IMR-90 (cell line): ENCODE measurements around the gene MOAP1. TPM values are rescaled to one million over a fixed set of nuclear protein-coding genes. Genes with fewer than 3 reads are reported as not detected.
A peak's percentile ranks its signal among the peaks of the same experiment; 100 is the strongest.

Experiments
- ATAC-seq: fragments of 200-7000 bp; cut with Tn5 transposase; 2 replicates; pipeline ENCODE4 v1.9.1; 2020; ENCODE audit warnings: low read depth, mild to moderate bottlenecking, moderate library complexity
- BruUV-seq: library from RNA; stranded (reverse); fragments of 400-500 nt; replicated peaks from 2 replicates; lab custom pipeline; 2021; lab: Mats Ljungman, UMichigan
- CTCF ChIA-PET: fragments of 300-600 bp; formaldehyde crosslinking; extraction: SDS; loops from one replicate; lab custom pipeline; 2021; ENCODE audit warnings: antibody characterized with exemption; lab: Yijun Ruan, JAX
- POLR2A ChIA-PET: fragments of 300-600 bp; sonication (Branson Sonifier 250); formaldehyde crosslinking; loops from one replicate; lab custom pipeline; 2022; ENCODE audit warnings: antibody characterized with exemption; ENCODE audit not compliant: unreplicated experiment; lab: Charles Lee
- DNase-seq: peaks from one replicate; pipeline ENCODE4 v3.0.0; 2013
- H2AFZ ChIP-seq: replicated peaks from 2 replicates; pipeline ENCODE3; 2013; ENCODE audit warnings: low read length, mild to moderate bottlenecking; ENCODE audit not compliant: poor library complexity
- H2AK5ac ChIP-seq: 2 replicates; pipeline ENCODE4 v1.6.1; 2013; ENCODE audit warnings: low read depth, low read length, inconsistent platforms
- H2AK9ac ChIP-seq: replicated peaks from 2 replicates; pipeline ENCODE3; 2013; ENCODE audit warnings: mild to moderate bottlenecking, low read depth, low read length, moderate library complexity; ENCODE audit not compliant: poor library complexity
- H2BK120ac ChIP-seq: 2 replicates; pipeline ENCODE4 v1.6.1; 2013; ENCODE audit warnings: low read depth, low read length, inconsistent platforms
- H2BK15ac ChIP-seq: 3 replicates; pipeline ENCODE4 v1.6.1; 2013; ENCODE audit warnings: low read depth, low read length, inconsistent platforms
- H2BK20ac ChIP-seq: 2 replicates; pipeline ENCODE4 v1.6.1; 2013; ENCODE audit warnings: low read depth, mild to moderate bottlenecking, inconsistent platforms, low read length, moderate library complexity
- H2BK5ac ChIP-seq: 2 replicates; pipeline ENCODE4 v1.6.1; 2013; ENCODE audit warnings: mild to moderate bottlenecking, low read depth, low read length, inconsistent platforms; ENCODE audit not compliant: poor library complexity, severe bottlenecking
- H3K14ac ChIP-seq: replicated peaks from 2 replicates; pipeline ENCODE4 v1.6.1; 2013; ENCODE audit warnings: low read depth, low read length, inconsistent platforms
- H3K18ac ChIP-seq: 2 replicates; pipeline ENCODE4 v1.6.1; 2013; ENCODE audit warnings: low read depth, low read length, control low read depth
- H3K23ac ChIP-seq: 2 replicates; pipeline ENCODE4 v1.6.1; 2013; ENCODE audit warnings: low read depth, low read length, inconsistent platforms
- H3K27ac ChIP-seq: 2 replicates; pipeline ENCODE4 v1.5.1; 2013; ENCODE audit warnings: mild to moderate bottlenecking, control low read depth, low read length; ENCODE audit not compliant: insufficient read depth
- H3K27me3 ChIP-seq: 2 replicates; pipeline ENCODE4 v1.6.1; 2013; ENCODE audit warnings: low read length; ENCODE audit not compliant: control insufficient read depth, insufficient read depth
- H3K36me3 ChIP-seq: 2 replicates; pipeline ENCODE4 v1.6.1; 2013; ENCODE audit warnings: low read length, mixed read lengths; ENCODE audit not compliant: control insufficient read depth, insufficient read depth
- H3K4ac ChIP-seq: 2 replicates; pipeline ENCODE4 v1.6.1; 2013; ENCODE audit warnings: low read depth, low read length, inconsistent platforms
- H3K4me1 ChIP-seq: 2 replicates; pipeline ENCODE4 v1.6.1; 2013; ENCODE audit warnings: low read length, mixed read lengths; ENCODE audit not compliant: control insufficient read depth, insufficient read depth
- H3K4me2 ChIP-seq: 2 replicates; pipeline ENCODE4 v1.6.1; 2013; ENCODE audit warnings: low read depth, mild to moderate bottlenecking, control low read depth, low read length, moderate library complexity
- H3K4me3 ChIP-seq: 2 replicates; pipeline ENCODE4 v1.5.1; 2013; ENCODE audit warnings: low read depth, mild to moderate bottlenecking, control low read depth, low read length, moderate library complexity; ENCODE audit not compliant: insufficient read depth
- H3K56ac ChIP-seq: 2 replicates; pipeline ENCODE4 v1.6.1; 2013; ENCODE audit warnings: low read length, inconsistent platforms; ENCODE audit not compliant: insufficient read depth; ENCODE audit errors: extremely low read depth
- H3K79me1 ChIP-seq, 2 experiments: 2 replicates each; pipeline ENCODE4 v1.6.1; 2013; ENCODE audit warnings: low read length in 2 of 2, inconsistent platforms in 1 of 2, low read depth in 1 of 2
- H3K9ac ChIP-seq: 2 replicates; pipeline ENCODE4 v1.6.1; 2013; ENCODE audit warnings: low read depth, low read length, control low read depth
- H3K9me1 ChIP-seq: 2 replicates; pipeline ENCODE4 v1.6.1; 2013; ENCODE audit warnings: low read length, inconsistent platforms; ENCODE audit not compliant: insufficient read depth
- H3K9me3 ChIP-seq: 2 replicates; pipeline ENCODE4 v1.6.1; 2013; ENCODE audit warnings: low read length; ENCODE audit not compliant: control insufficient read depth, insufficient read depth
- H4K20me1 ChIP-seq: 2 replicates; pipeline ENCODE4 v1.6.1; 2013; ENCODE audit warnings: low read length, inconsistent platforms; ENCODE audit not compliant: insufficient read depth
- H4K5ac ChIP-seq: 2 replicates; pipeline ENCODE4 v1.6.1; 2013; ENCODE audit warnings: mild to moderate bottlenecking, low read depth, low read length, control low read depth
- H4K8ac ChIP-seq, 2 experiments: 2 replicates each; pipeline ENCODE4 v1.6.1; 2013; ENCODE audit warnings: low read depth in 2 of 2, low read length in 2 of 2, control low read depth in 1 of 2, inconsistent platforms in 1 of 2
- H4K91ac ChIP-seq: 2 replicates; pipeline ENCODE4 v1.6.1; 2013; ENCODE audit warnings: low read depth, low read length, inconsistent platforms; ENCODE audit not compliant: insufficient read depth
- CEBPB ChIP-seq: IDR thresholded peaks from 2 replicates; pipeline ENCODE4 v1.6.1; 2012; ENCODE audit warnings: low read depth, low read length, improper control_type of control experiment
- CHD1 ChIP-seq: IDR thresholded peaks from 2 replicates; pipeline ENCODE4 v1.6.1; 2012; ENCODE audit warnings: low read depth, low read length, improper control_type of control experiment
- FOS ChIP-seq: fragments of 150-350 bp; IDR thresholded peaks from 2 replicates; pipeline ENCODE4 v1.6.1; 2016; ENCODE audit warnings: low read depth, low read length
- MXI1 ChIP-seq: IDR thresholded peaks from 2 replicates; pipeline ENCODE4 v1.6.1; 2012; ENCODE audit warnings: low read depth, mild to moderate bottlenecking, low read length, moderate library complexity, borderline replicate concordance
- WGBS, 2 experiments: methylation state at CpG; one replicate each; pipeline versions ENCODE4 v1.1.5 to v1.1.7; 2013; ENCODE audit warnings: missing lambda C conversion rate in 2 of 2; ENCODE audit not compliant: insufficient read length in 1 of 2; ENCODE audit errors: extremely low coverage in 2 of 2; 5-methylcytosine and 5-hydroxymethylcytosine counted together
- dilution Hi-C: fragments of 300-500 bp; cut with HindIII; formaldehyde crosslinking; loops from one replicate; pipeline ENCODE4 v1.14.3; 2018; ENCODE audit warnings: low sequenced_read_pairs; ENCODE audit not compliant: unreplicated experiment
- in situ Hi-C: fragments of 300-500 bp; cut with MboI; formaldehyde crosslinking; loops from 3 replicates; pipeline ENCODE4 v1.14.3; 2019; ENCODE audit warnings: low sequenced_read_pairs, inconsistent platforms, mixed read lengths
- intact Hi-C: fragments of 100-400 bp; cut with micrococcal nuclease; formaldehyde crosslinking; loops from 2 replicates; pipeline ENCODE4 v1.10.0; 2022
- polyA plus RNA-seq, 3 experiments: library from polyadenylated mRNA; depleted of rRNA; stranded (reverse); fragments of >200 nt; gene quantifications; 2 replicates each; pipeline ENCODE4 v1.2.3, GENCODE V29; 2012; ENCODE audit warnings: low replicate concordance in 1 of 3
- total RNA-seq: library from RNA; depleted of rRNA; stranded (reverse); fragments of >200 nt; gene quantifications from 2 replicates; pipeline ENCODE4 v1.2.3, GENCODE V29; 2012
- TF ChIP-seq, protein P1 (sequence below): fragments of 150-350 bp; IDR thresholded peaks from 2 replicates; pipeline ENCODE4 v1.6.1; 2016; ENCODE audit warnings: low read depth, mild to moderate bottlenecking, low read length, moderate library complexity, borderline replicate concordance

Gene MOAP1
- total and polyA plus RNA-seq, 2 of the 4 experiments (the other 2 are of a cell fraction) = 9.9 to 13.2 TPM

DNA sequence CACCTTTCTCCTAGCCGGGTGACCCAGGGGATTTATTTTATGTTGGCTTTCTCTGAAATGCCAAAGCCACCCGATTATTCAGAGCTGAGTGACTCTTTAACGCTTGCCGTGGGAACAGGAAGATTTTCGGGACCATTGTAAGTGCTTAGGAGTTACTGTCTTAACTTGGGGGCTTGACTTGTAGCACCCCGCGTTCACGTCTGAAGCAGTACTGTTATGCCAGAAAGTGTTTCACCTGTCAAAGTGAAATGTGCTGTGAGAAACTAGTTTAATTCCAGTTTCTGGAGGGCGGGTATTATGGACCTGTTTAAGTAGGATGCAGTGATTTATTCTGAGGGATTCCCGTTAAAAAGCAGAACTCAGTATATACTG lies 638 bp upstream of the MOAP1 start:
- no peak overlapping the region for H2BK120ac ChIP-seq
- peaks cover 6% of the 10 kb centered on the region; the same call in 1 of the 2 replicates for H3K36me3 ChIP-seq
- peak overlapping the region; percentile 99 for H2AFZ ChIP-seq
- H3K9ac ChIP-seq = peak overlapping the region; percentile 88
- no peaks in the 10 kb centered on the region; the same call in 1 of the 2 replicates for H3K9me1 ChIP-seq
- H3K4me2 ChIP-seq = peak overlapping the region; percentile 99
- peak overlapping the region in 1 of 2 experiments; percentile 7; a peak in 2 of 4 replicates for H4K8ac ChIP-seq
- H2AK5ac ChIP-seq = no peak overlapping the region
- no peaks in the 10 kb centered on the region for H3K9me3 ChIP-seq
- H3K4ac ChIP-seq = no peak overlapping the region
- dilution Hi-C loops = no loop called here
- H2AK9ac ChIP-seq = peak overlapping the region; percentile 21
- H3K14ac ChIP-seq = peak overlapping the region; percentile 14; the same call in 1 of the 2 replicates
- no peak for TF ChIP-seq CHD1
- TF ChIP-seq, protein P1, sequence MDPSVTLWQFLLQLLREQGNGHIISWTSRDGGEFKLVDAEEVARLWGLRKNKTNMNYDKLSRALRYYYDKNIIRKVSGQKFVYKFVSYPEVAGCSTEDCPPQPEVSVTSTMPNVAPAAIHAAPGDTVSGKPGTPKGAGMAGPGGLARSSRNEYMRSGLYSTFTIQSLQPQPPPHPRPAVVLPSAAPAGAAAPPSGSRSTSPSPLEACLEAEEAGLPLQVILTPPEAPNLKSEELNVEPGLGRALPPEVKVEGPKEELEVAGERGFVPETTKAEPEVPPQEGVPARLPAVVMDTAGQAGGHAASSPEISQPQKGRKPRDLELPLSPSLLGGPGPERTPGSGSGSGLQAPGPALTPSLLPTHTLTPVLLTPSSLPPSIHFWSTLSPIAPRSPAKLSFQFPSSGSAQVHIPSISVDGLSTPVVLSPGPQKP = no peak
- TF ChIP-seq CEBPB = no peak
- TF ChIP-seq FOS = no peak
- TF ChIP-seq MXI1 = no peak
- no TSS peak for BruUV-seq
- H3K4me1 ChIP-seq = no peaks in the 10 kb centered on the region
- H4K91ac ChIP-seq = no peak overlapping the region
- H3K56ac ChIP-seq = no peak overlapping the region
- H2BK20ac ChIP-seq = no peak overlapping the region
- H3K4me3 ChIP-seq = peak overlapping the region; percentile 99
- ChIA-PET POLR2A (no interaction called here), CTCF (interaction anchor here (1.0 to 1.4 kb wide), 3 partner anchors 21 to 34 kb away, joined by 3 to 4 read pairs (median 3); partner anchors contain the start of gene GON7)
- no peak for ATAC-seq
- no peak overlapping the region for H2BK15ac ChIP-seq
- peak overlapping the region; percentile 13; the same call in 1 of the 2 replicates for H4K5ac ChIP-seq
- intact Hi-C loops = no loop called here
- H3K27me3 ChIP-seq = no peaks in the 10 kb centered on the region
- peaks cover 16 to 33% of the 10 kb centered on the region in 2 experiments for H3K79me1 ChIP-seq
- H2BK5ac ChIP-seq = peak overlapping the region; percentile 46
- no peak for DNase-seq
- WGBS, 2 experiments = 0% methylated on average over 1 of the region's 10 CpGs; no CpG with 5 or more reads in 1 of the 2 experiments
- no peaks in the 10 kb centered on the region; the same call in 1 of the 2 replicates for H4K20me1 ChIP-seq
- H3K18ac ChIP-seq = no peak overlapping the region
- H3K27ac ChIP-seq = peak overlapping the region; percentile 74
- peak overlapping the region; percentile 72 for H3K23ac ChIP-seq
- in situ Hi-C loops = no loop called here
